Bone marrow (tissue), 2 donors: Measurements from ENCODE around the gene SLFN5.
"Not testable (repeated sequence)": the region's sequence is repeated elsewhere in the genome, so short reads cannot be mapped to it uniquely, and the experiment has no call there.

Source experiments
- DNase-seq, 2 donors: peaks; one replicate each; lab custom pipeline; 2025; lab: John Stamatoyannopoulos, UW

SLFN5 gene

GRCh38 chr17:35242805-35243560 lies at the start of gene SLFN5:
SLFN5 (plus strand) TSS chr17:35243072; CDS start chr17:35258691, 15,619 bp downstream.
- DNase-seq = peak; percentile 18 to 83

DNA sequence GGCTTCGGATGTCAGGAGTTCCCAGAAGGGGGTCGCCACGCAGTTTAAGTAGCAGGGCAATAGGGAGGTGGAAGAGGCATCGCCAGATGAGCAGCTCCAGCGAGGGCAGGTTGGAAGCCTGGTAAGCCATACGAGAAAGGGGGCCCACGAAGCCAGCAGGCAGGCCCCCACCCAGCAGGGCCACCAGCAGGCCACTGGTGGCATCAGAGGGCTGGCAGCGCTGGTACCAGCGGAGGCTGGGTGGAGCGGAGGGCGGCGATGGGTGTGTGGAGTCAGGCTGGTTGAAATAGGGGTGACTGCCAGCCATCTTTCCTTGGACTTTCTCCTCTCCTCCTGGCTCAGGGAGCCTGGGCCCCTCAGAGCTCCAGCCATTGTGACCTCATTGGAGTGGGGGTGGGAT lies 48.9 kb upstream of the SLFN5 start, which contains the start of gene SLC35G3:
Gene SLC35G3 (minus strand): TSS at position 393 of the 400 bp plus-strand sequence. CDS start 86 bp downstream, at position 307.
- DNase-seq = not testable (repeated sequence)

- DNase-seq = not testable (repeated sequence)
Measured at GRCh38 chr17:35195062-35195461, 47.8 kb upstream of the SLFN5 start.

GRCh38 chr17:35202582-35202981 lies 40.3 kb upstream of the SLFN5 start:
- DNase-seq = not testable (repeated sequence)

GRCh38 chr17:35210741-35211140 lies 32.1 kb upstream of the SLFN5 start:
- DNase-seq = no peak

GRCh38 chr17:35212668-35213067 lies 30.2 kb upstream of the SLFN5 start:
- DNase-seq = no peak

GRCh38 chr17:35213412-35213940 lies 29.4 kb upstream of the SLFN5 start:
- DNase-seq = no peak

DNA sequence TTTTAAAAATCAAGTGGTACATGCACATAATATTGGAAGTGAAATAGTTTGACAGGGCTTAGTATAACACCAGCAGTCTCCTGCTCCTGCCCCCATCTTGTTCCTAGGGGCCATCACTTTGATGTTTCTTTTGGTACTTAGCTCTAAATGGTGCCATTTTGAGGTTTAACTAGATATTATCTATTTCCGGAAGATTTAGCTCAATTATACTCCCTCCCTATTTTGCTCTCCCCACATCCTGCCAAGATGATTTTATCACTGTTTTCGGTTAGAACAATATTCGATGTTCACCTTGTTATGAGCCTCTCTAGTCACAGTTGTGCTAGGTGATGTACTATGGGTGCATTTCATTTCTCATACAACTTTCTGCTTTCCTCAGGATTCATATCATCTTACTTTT lies 28.7 kb upstream of the SLFN5 start:
- peak in 1 of 2 donors; percentile 17 for DNase-seq

DNA sequence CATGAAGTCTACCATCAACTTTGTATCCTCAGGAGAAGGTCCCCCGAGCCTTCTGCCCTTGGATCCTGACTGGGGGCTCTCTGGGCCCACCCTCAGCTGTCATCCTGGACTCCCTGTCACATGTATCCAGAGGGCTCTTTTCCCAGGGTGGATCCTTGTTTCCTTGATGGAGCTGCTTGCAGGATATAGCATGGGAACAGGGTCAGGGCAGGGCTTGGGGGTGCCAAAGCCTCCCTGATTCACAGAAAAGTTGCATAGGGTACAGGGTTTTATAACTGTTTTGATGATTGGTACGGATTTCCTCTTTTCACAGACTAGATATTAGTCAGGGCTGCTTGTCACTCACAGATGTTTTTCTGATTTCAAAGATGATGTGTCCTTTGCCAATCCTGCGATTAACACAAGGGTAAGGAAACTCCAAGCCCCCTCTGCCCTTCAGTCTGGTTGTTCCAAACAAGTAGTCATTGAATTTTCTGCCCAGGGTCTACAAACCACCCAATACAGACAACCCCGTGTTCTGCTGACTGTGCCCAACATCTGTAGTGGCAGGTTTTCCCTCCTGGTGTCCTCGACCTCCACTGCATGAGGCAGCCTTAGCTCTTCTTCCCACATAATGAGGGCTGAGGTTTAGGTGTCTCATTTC lies 28.1 kb upstream of the SLFN5 start:
- no peak for DNase-seq

DNA sequence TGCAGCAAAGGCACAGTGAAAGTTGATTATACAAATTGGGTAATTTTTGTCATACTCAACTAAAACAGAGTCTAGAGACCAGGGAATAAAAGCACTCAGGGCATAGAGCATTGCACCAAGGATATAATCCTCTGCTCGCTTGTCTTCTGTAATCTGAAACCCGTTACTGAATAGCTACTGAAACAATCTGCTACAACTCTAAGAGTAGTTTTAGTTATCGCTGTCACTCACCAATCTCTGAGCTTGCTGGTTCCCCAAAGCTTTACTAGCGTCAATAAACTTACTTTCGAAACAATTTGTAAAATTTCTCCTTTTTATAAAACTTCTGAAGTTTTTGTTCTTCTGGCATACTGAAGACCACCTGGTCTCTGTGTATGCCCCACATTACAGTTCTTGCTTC lies 25.8 kb upstream of the SLFN5 start:
- no peak for DNase-seq

DNA sequence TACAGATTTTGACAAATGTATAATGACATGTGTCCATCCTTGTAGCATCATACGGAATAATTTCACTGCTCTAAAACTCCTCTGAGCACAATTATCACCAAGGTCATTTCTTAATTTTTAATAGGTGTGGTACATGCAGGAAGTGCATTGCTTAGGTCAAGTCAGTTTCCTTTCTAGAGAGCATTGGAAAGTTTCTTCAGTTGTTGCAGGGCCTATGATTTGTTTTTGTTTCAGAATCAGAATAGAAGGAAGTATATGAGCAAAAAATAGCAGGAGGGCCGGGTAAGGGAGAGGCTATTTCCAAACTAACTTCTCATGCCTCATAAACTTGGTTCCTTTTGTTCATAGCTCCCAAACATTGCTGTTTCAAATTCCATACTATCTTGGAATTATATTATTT lies 24.0 kb upstream of the SLFN5 start:
- no peak for DNase-seq

DNA sequence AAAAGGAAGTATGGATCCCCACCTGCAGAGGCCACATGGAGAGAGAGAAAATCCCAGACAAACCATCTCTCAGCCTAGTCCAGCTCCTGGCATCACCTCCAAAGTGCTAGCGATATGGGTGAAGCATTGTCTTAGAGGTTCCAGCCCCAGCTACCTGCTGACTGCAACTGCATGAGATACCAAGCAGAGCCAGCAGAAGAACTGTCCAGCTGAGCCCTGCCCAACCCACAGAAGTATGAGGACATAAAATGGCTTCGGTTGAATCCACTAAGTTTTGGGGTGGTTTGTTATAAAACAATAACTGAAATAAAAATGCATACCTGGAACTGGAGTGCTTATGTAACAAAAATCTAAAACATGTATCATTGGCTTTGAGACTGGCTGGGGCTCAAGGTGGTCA lies 20.4 kb upstream of the SLFN5 start:
- DNase-seq = no peak

GRCh38 chr17:35224436-35224835 lies 18.4 kb upstream of the SLFN5 start:
- no peak for DNase-seq

DNA sequence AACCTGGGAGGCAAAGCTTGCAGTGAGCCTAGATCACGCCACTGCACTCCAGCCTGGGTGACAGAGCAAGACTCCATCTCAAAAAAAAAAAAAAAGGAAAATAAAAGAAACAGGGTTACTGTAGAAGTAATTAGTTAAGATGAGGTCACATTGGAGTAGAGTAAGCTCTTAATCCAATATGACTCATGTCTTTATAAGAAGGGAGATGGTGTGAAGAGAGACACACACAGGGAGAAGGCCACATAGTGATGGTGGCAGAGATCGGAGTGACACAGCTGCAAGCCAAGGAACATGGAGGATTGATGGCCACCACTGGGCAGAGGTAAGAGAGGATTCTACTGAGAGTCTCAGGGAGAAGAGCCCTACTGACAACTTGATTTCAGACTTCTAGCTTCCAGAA lies 15.3 kb upstream of the SLFN5 start:
- DNase-seq = no peak

- DNase-seq = no peak
Measured at GRCh38 chr17:35229638-35230037, 13.2 kb upstream of the SLFN5 start.

GRCh38 chr17:35234315-35234714 lies 8.6 kb upstream of the SLFN5 start:
- not testable (repeated sequence) for DNase-seq

- DNase-seq = no peak
Measured at GRCh38 chr17:35235289-35235688, 7.6 kb upstream of the SLFN5 start.

DNA sequence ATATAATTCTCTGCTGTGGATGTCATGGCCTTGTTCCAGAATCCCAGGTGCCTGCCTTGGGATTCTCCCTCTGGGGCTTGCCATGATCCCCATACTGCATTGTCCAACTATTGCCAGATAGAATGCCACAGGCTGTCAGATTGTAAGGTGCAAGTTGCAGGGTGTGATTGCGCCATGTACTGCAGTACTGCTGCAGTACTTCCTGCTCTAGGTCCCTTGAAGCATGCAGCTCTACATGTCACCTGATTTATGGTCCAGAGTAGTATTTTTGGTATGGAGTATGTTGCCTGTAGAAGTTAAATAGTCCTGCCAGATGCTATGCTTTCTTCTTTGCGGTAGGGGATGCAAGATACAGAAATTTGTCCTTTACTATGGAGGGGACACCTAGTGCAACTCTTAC lies 7.0 kb upstream of the SLFN5 start:
- no peak for DNase-seq

GRCh38 chr17:35236821-35237220 lies 6.1 kb upstream of the SLFN5 start:
- no peak for DNase-seq

GRCh38 chr17:35238821-35239220 lies 4.1 kb upstream of the SLFN5 start:
- DNase-seq = no peak

GRCh38 chr17:35239823-35240222 lies 3.0 kb upstream of the SLFN5 start:
- DNase-seq = no peak

- DNase-seq = no peak
Measured at GRCh38 chr17:35240861-35241260, 2.0 kb upstream of the SLFN5 start.

- DNase-seq = no peak
Measured at GRCh38 chr17:35241520-35241919, 1.4 kb upstream of the SLFN5 start.
